PFSK-1 (cell line): ENCODE data around the gene TPTE. TPM values are rescaled to one million over a fixed set of nuclear protein-coding genes. Genes with fewer than 3 reads are reported as not detected.

ENCODE experiments used
- FOXP2 ChIP-seq: optimal IDR thresholded peaks from 2 replicates; pipeline ENCODE3; 2011; ENCODE audit warnings: borderline replicate concordance, control low read depth, inconsistent platforms; ENCODE audit not compliant: insufficient read depth; ENCODE audit errors: extremely low read length, extremely low read depth
- POLR2AphosphoS5 ChIP-seq: IDR thresholded peaks from 2 replicates; pipeline ENCODE4 v1.6.1; 2012; ENCODE audit warnings: low read depth, mild to moderate bottlenecking, control low read depth, low read length, moderate library complexity
- SIN3A ChIP-seq: IDR thresholded peaks from 2 replicates; pipeline ENCODE4 v1.6.1; 2012; ENCODE audit warnings: mild to moderate bottlenecking, low read length, moderate library complexity, borderline replicate concordance; ENCODE audit not compliant: insufficient read depth
- TAF1 ChIP-seq: IDR thresholded peaks from 2 replicates; pipeline ENCODE4 v1.6.1; 2012; ENCODE audit warnings: low read length, control low read depth, borderline replicate concordance; ENCODE audit not compliant: insufficient read depth
- polyA plus RNA-seq: library from polyadenylated mRNA; unstranded; fragments of >200 nt; gene quantifications from one replicate; pipeline ENCODE4 v1.2.1, GENCODE V29; 2012; ENCODE audit warnings: low read depth, missing spikeins; ENCODE audit not compliant: insufficient read length
- TF ChIP-seq, protein P1 (sequence below), 2 experiments: IDR thresholded peaks; 2 replicates each; pipeline versions ENCODE4 v1.6.1 to v1.8.0; 2011 to 2012; ENCODE audit warnings: low read depth in 2 of 2, low read length in 2 of 2, control low read depth in 1 of 2, inconsistent platforms in 1 of 2, mild to moderate bottlenecking in 1 of 2, moderate library complexity in 1 of 2; ENCODE audit not compliant: insufficient read depth in 1 of 2

Gene TPTE
- polyA plus RNA-seq = not detected

DNA sequence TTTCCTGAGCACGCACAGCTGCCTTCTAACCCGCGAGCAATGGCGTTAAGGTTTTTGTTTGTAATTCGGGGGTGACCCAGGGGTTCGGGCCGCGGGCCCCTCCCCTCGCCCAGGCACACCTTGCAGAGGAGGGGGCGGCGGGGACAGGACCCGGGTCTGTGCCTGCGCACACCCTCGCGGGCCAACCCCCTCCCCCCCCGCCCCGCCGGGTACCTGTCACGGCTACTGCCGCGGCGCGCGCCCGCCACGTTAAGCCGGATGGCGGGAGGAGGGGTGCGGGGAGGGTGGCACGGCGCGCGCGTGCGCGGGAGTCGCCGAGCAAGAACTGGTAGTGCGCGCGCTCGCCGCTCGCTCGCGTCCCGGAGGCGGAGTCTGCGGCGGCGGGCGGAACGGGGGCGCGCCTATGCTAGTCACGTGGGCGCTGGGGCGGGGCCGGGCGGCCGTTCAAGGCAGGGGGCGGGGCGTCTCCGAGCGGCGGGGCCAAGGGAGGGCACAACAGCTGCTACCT, at the start of gene TPTE:
TSS of gene TPTE (plus strand) at position 493 of the 508 bp plus-strand sequence. CDS start 17,141 bp downstream, outside the sequence.
- TF ChIP-seq POLR2AphosphoS5 (no peak), TAF1 (no peak), SIN3A (no peak), FOXP2 (no peak)
- TF ChIP-seq, protein P1, sequence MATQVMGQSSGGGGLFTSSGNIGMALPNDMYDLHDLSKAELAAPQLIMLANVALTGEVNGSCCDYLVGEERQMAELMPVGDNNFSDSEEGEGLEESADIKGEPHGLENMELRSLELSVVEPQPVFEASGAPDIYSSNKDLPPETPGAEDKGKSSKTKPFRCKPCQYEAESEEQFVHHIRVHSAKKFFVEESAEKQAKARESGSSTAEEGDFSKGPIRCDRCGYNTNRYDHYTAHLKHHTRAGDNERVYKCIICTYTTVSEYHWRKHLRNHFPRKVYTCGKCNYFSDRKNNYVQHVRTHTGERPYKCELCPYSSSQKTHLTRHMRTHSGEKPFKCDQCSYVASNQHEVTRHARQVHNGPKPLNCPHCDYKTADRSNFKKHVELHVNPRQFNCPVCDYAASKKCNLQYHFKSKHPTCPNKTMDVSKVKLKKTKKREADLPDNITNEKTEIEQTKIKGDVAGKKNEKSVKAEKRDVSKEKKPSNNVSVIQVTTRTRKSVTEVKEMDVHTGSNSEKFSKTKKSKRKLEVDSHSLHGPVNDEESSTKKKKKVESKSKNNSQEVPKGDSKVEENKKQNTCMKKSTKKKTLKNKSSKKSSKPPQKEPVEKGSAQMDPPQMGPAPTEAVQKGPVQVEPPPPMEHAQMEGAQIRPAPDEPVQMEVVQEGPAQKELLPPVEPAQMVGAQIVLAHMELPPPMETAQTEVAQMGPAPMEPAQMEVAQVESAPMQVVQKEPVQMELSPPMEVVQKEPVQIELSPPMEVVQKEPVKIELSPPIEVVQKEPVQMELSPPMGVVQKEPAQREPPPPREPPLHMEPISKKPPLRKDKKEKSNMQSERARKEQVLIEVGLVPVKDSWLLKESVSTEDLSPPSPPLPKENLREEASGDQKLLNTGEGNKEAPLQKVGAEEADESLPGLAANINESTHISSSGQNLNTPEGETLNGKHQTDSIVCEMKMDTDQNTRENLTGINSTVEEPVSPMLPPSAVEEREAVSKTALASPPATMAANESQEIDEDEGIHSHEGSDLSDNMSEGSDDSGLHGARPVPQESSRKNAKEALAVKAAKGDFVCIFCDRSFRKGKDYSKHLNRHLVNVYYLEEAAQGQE (IDR thresholded peaks at IDR 0.05; ENCODE audit: insufficient read depth in 1 of 2, low read depth in 2 of 2, low read length in 2 of 2) = no peak

DNA sequence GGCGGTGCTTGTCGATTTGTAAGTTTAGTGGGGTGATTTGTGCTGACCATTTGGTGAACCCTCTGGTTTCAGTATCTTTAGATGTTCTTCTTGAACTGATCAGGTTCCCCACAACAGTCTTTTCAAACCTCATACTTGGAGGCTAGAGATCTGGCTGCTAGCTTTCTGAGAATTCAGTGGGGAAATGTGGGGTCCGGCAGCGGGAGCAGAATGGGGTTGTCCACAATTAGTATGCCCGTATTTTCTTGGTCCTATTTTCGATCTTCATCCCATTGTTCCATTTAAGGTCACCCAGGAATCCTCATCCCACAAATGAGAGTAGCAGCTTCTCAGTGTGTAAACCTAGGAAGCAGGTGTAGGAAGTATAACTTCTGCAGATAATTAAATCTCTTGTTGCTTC, 10.3 kb upstream of the TPTE start:
- TF ChIP-seq SIN3A (no peak), FOXP2 (no peak), POLR2AphosphoS5 (no peak), TAF1 (no peak)
- TF ChIP-seq, protein P1 (IDR thresholded peaks at IDR 0.05; ENCODE audit: insufficient read depth in 1 of 2, low read depth in 2 of 2, low read length in 2 of 2) = no peak

DNA sequence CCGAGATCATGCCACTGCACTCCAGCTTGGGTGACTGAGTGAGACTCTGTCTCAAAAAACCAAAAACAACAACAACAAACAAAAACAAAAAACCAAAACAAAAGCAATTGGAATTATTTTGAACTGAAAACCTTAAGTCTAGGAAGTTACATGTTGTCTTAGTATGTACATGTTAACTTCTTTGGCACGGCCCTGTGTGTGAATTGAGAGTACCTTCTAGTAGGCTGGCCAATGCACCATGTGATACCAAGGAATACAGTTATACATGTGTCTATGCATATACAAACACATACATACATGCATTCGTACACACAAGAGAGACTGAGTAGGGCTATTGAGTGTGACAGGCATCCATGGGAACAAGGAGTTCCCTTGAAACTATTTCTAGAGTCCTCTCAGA, 18.6 kb downstream of the TPTE start:
- TF ChIP-seq TAF1 (no peak), SIN3A (no peak), POLR2AphosphoS5 (no peak), FOXP2 (no peak)
- TF ChIP-seq, protein P1 (IDR thresholded peaks at IDR 0.05; ENCODE audit: insufficient read depth in 1 of 2, low read depth in 2 of 2, low read length in 2 of 2) = no peak

DNA sequence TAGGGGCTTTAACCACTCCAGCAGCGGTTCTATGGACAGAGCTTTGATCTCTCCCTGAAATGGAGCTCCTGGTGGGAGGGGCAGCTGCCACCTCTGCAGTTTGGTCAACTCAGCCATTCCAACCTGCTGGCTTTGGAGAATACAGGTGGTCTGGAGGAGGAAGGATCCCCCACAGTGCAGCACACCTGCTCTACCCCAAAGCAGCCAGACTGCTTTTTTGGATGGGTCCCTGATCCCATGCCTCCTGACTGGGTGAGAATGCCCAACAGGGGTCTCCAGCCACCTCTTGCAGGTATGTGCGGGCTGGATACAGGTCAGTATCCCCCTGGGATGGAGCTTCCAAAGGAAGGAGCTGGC, 53.9 kb downstream of the TPTE start:
- TF ChIP-seq POLR2AphosphoS5 (no peak), TAF1 (no peak), SIN3A (no peak), FOXP2 (no peak)
- TF ChIP-seq, protein P1 (IDR thresholded peaks at IDR 0.05; ENCODE audit: insufficient read depth in 1 of 2, low read depth in 2 of 2, low read length in 2 of 2) = no peak
